OCI-LY7 (cell line): Measurements from ENCODE around the gene KDM6A. TPM values are rescaled to one million over a fixed set of nuclear protein-coding genes. Genes with fewer than 3 reads are reported as not detected.

ENCODE experiments used
- BruUV-seq: library from RNA; stranded (reverse); fragments of 400-500 nt; replicated peaks from 2 replicates; lab custom pipeline; 2021; lab: Mats Ljungman, UMichigan
- CTCF ChIA-PET: fragments of 300-600 bp; sonication (Branson Sonifier 250); formaldehyde crosslinking; loops from one replicate; lab custom pipeline; 2022; ENCODE audit warnings: antibody characterized with exemption; ENCODE audit not compliant: unreplicated experiment; lab: Charles Lee
- POLR2A ChIA-PET: fragments of 300-600 bp; sonication (Branson Sonifier 250); formaldehyde crosslinking; loops from one replicate; lab custom pipeline; 2022; ENCODE audit warnings: antibody characterized with exemption; lab: Charles Lee
- DNase-seq: peaks from one replicate; pipeline ENCODE4 v3.0.0-alpha.2; 2015; ENCODE audit warnings: low spot score
- H2AFZ ChIP-seq: fragments of 200-600 bp; sonication (generic), shearing (Covaris generic); 2 replicates; pipeline ENCODE4 v1.6.1; 2014; ENCODE audit warnings: mild to moderate bottlenecking, antibody characterized with exemption, low read length, moderate library complexity
- H3K27ac ChIP-seq: fragments of 200-600 bp; sonication (generic); 2 replicates; pipeline ENCODE4 v1.5.1; 2014; ENCODE audit warnings: mixed run types, low read depth, mild to moderate bottlenecking, moderate library complexity, low read length, inconsistent platforms; ENCODE audit not compliant: poor library complexity, severe bottlenecking
- H3K36me3 ChIP-seq: fragments of 200-600 bp; sonication (generic); 2 replicates; pipeline ENCODE4 v1.6.1; 2014; ENCODE audit warnings: mild to moderate bottlenecking, antibody characterized with exemption, low read length, moderate library complexity, mixed read lengths; ENCODE audit not compliant: insufficient read depth
- H3K4me1 ChIP-seq: fragments of 200-600 bp; sonication (generic); 2 replicates; pipeline ENCODE4 v1.5.1; 2014; ENCODE audit warnings: mild to moderate bottlenecking, low read length; ENCODE audit not compliant: insufficient read depth, poor library complexity, severe bottlenecking
- H3K4me2 ChIP-seq: fragments of 200-600 bp; sonication (generic); 2 replicates; pipeline ENCODE4 v1.6.1; 2014; ENCODE audit warnings: mild to moderate bottlenecking, low read length
- H3K4me3 ChIP-seq: fragments of 200-600 bp; sonication (generic); 2 replicates; pipeline ENCODE4 v1.5.1; 2014; ENCODE audit warnings: mild to moderate bottlenecking, low read depth, low read length; ENCODE audit not compliant: poor library complexity, severe bottlenecking
- H3K79me2 ChIP-seq: fragments of 200-600 bp; sonication (generic); 2 replicates; pipeline ENCODE4 v1.6.1; 2016; ENCODE audit warnings: low read depth, mild to moderate bottlenecking, low read length, moderate library complexity, mixed read lengths; ENCODE audit not compliant: insufficient read depth
- H3K9me2 ChIP-seq: fragments of 200-600 bp; sonication (generic); 2 replicates; pipeline ENCODE4 v1.6.1; 2016; ENCODE audit warnings: mild to moderate bottlenecking, low read length, mixed read lengths; ENCODE audit not compliant: insufficient read depth
- H3K9me3 ChIP-seq: fragments of 200-600 bp; sonication (generic); 2 replicates; pipeline ENCODE4 v1.6.1; 2014; ENCODE audit warnings: mild to moderate bottlenecking, mixed run types, low read length, mixed read lengths
- H4K20me1 ChIP-seq: fragments of 200-600 bp; sonication (generic); 2 replicates; pipeline ENCODE4 v1.6.1; 2014; ENCODE audit warnings: mild to moderate bottlenecking, antibody characterized with exemption, low read length, moderate library complexity, mixed read lengths; ENCODE audit not compliant: insufficient read depth
- CTCF ChIP-seq: fragments of 200-600 bp; sonication (generic); conservative IDR thresholded peaks from 2 replicates; pipeline ENCODE4 v1.5.1; 2014; ENCODE audit warnings: mild to moderate bottlenecking, antibody characterized with exemption, low read length, moderate library complexity, mixed read lengths
- EZH2phosphoT487 ChIP-seq: fragments of 200-600 bp; sonication (generic); IDR thresholded peaks from 2 replicates; pipeline ENCODE4 v1.6.1; 2018; ENCODE audit warnings: low read depth, borderline replicate concordance, mild to moderate bottlenecking, mixed run types, antibody characterized with exemption, low read length, moderate library complexity, mixed read lengths
- intact Hi-C: fragments of 100-400 bp; cut with micrococcal nuclease; formaldehyde crosslinking; loops from one replicate; pipeline ENCODE4 v1.10.0; 2022; ENCODE audit not compliant: unreplicated experiment
- total RNA-seq, 2 experiments: library from RNA; depleted of rRNA in 1 of 2; stranded (reverse); fragments of >200 nt in 1 of 2; shearing (Covaris generic) in 1 of 2; gene quantifications; 2 replicates each; pipeline ENCODE4 v1.2.3, GENCODE V29; 2014 to 2022

The KDM6A gene
- total RNA-seq, 2 experiments from 2014 or later: 20.5 to 23.4 TPM

DNA sequence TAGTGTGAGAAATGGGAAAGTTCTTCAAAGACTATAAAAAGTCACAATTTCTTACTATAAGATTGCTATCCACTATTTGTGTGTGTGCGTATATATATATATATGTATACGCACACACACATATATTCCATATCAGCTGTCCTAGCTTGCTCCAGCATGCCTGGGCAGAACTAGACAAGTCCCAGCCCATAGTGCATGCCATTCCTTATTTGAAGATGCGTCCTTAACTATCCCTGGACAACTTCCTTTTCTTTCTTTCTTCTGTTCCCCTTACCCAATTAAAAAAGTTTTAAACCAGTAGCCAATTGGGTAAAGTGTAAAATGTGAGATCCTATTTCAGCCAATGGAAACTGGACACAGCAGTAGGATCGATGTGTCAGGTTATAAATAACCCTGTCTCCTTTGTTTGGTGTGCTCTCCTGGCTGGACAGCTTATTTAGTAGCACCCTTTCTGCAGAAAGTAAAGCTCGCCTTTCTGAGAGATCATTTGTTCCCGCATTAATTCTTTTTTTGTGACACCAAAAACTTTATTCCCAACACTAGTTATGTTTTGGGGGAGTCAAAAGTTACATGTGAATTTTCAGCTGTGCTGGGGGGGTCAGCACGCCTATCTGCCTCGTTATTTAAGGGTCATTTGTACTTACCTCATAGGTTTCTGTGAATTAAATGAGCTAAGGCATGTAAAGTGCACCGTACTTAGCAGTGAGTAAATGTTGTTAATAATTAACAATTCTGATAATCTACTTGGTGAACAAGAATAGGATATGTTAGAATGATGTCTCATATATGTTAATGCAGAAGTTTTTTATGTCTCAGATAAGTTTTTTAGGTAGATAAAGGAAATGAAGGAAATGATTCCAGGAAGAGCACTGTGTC, 40.9 kb downstream of the KDM6A start:
- no peak for TF ChIP-seq CTCF
- no peak for TF ChIP-seq EZH2phosphoT487
- Histone ChIP-seq H3K36me3 (peaks cover 7% of the 10 kb centered on the region; the same call in 1 of the 2 replicates), H2AFZ (no peak overlapping the region), H3K9me2 (no peaks in the 10 kb centered on the region), H3K4me1 (peaks cover 13% of the 10 kb centered on the region), H3K9me3 (no peaks in the 10 kb centered on the region), H3K79me2 (peaks cover 81% of the 10 kb centered on the region), H3K4me2 (no peak overlapping the region), H3K4me3 (no peak overlapping the region), H4K20me1 (no peaks in the 10 kb centered on the region; the same call in 1 of the 2 replicates), H3K27ac (no peak overlapping the region)
- ChIA-PET CTCF (interaction anchor here (0.5 kb wide), 1 partner anchor 40 kb away, joined by 3 read pairs; no protein-coding TSS in a partner anchor), POLR2A (interaction anchor here (1.7 kb wide), 1 partner anchor 8 kb away, joined by 4 read pairs; no protein-coding TSS in a partner anchor)
- BruUV-seq: no TSS peak
- intact Hi-C loops: no loop called here
- DNase-seq: no peak

DNA sequence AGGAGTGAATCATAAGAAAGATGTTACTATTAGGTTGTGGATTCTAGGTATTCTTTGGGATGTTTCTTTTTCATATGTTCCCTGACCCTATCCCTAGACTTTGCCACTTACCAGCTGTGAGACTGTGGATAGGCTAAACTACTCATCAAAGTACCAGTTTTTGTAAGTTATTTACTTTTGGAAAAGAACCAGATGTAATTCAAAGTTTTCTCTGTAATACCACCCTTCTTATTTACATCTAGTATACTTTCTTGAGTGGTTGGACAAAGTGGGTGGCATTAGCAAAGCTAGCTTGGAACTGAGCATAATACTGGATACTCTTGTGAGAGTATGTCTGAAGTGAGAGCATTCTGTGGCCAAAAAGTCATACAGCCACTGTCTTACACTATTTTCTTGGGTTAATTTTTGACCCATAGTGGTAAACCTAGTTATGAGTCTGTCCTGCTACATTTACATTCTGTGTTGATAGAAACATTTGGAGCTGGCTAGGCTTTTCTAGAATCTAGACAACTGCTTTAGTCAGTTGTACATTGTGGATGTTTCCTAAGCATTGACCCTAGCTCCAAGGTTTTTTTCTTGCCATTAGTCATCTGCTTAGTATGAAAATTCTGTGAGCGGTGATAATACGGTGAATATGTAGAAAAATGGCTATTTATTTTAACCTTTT, 41.7 kb downstream of the KDM6A start:
- Histone ChIP-seq H3K4me3 (no peak overlapping the region), H3K4me1 (peaks cover 12% of the 10 kb centered on the region), H3K4me2 (no peak overlapping the region), H3K27ac (no peak overlapping the region), H3K9me3 (no peaks in the 10 kb centered on the region), H3K36me3 (peaks cover 7% of the 10 kb centered on the region; the same call in 1 of the 2 replicates), H3K79me2 (peaks cover 81% of the 10 kb centered on the region), H4K20me1 (no peaks in the 10 kb centered on the region; the same call in 1 of the 2 replicates), H2AFZ (no peak overlapping the region), H3K9me2 (no peaks in the 10 kb centered on the region)
- DNase-seq: no peak
- intact Hi-C loops: no loop called here
- ChIA-PET POLR2A (interaction anchor here (1.7 kb wide), 1 partner anchor 9 kb away, joined by 4 read pairs; no protein-coding TSS in a partner anchor), CTCF (no interaction called here)
- no TSS peak for BruUV-seq
- TF ChIP-seq EZH2phosphoT487 (no peak), CTCF (no peak)
